RPMI8226 (cell line): Measurements from ENCODE around the gene RFT1.

Source experiments
- DNase-seq: peaks from one replicate; pipeline ENCODE4 v3.0.0-alpha.2; 2015

Gene RFT1

GRCh38 chr3:53083949-53084309 lies 46.3 kb downstream of the RFT1 start:
- DNase-seq = no peak

DNA sequence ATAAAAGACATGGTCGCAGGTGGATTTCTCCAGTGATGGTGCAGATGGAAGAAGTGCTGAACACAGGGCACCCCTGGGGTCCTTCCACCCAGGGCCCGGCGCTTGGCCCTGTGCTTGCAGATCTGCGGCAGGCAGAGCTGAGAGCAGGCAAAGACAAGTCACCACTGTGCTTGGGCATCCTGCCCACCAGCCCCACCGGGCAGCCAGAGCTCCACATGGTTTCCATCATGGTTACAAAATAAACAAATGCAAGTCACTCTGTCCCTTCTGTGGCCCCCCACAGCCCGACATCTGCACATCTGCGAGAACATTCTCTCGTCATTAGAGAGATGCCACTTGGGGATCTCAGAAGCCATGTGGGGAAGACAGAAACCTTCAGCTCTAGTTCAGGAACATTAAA lies 46.7 kb downstream of the RFT1 start:
- no peak for DNase-seq

- no peak for DNase-seq
These were observed 47.5 kb downstream of the RFT1 start for GRCh38 chr3:53082736-53083135.

DNA sequence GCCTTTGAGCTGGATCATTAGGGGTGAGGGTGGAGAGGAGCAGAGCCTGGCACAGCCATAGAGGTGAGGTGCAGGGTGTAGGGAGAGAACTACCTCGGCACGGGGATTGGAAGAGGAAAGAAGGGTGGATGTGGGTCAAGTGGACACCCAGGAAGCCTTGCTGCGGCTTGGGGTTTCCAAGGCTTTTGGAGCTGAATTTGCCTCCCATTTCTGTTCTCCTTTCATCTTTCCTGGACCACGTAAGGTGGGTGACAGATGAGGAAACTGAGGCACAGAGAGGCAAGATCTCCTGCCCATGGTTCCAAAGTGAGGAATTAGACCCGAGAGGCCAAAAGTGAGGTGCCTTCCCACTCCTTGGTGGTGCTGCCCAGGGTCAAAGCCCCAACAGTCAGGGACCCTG lies 48.9 kb downstream of the RFT1 start:
- DNase-seq = no peak

DNA sequence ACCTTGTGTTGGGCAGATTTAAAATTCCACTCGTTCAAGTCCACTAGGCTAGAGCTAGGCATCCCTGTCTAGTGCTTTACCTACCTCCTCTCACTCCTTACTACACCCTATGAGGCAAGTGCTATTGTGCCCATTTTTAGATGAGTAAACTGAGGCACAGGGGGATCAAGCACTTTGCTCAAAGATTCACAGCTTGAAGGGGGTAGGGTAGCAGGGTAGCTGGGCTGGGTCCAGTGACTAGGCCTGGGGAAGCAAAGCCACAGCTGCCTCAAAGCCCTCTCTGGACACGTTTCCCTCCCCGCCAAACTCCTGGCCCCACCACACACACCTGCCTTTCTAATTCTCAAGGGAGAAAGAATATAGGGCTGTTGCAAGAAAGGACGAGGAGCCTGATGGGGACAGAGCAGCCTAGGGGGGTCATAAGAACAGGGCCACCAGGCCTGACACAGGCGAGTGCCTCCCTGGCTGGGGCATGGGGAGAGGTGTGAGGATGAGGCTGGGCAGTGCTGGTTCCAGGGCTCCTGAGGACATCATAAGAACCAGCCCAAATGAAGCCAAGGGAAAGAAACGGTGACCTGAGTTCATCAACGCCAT lies 49.5 kb downstream of the RFT1 start:
- DNase-seq = no peak

- no peak for DNase-seq
These were observed 50.3 kb downstream of the RFT1 start for GRCh38 chr3:53079791-53080555.

- DNase-seq = no peak
These were observed 51.1 kb downstream of the RFT1 start for GRCh38 chr3:53079147-53079546.

GRCh38 chr3:53078656-53079055 lies 51.6 kb downstream of the RFT1 start:
- DNase-seq = no peak

DNA sequence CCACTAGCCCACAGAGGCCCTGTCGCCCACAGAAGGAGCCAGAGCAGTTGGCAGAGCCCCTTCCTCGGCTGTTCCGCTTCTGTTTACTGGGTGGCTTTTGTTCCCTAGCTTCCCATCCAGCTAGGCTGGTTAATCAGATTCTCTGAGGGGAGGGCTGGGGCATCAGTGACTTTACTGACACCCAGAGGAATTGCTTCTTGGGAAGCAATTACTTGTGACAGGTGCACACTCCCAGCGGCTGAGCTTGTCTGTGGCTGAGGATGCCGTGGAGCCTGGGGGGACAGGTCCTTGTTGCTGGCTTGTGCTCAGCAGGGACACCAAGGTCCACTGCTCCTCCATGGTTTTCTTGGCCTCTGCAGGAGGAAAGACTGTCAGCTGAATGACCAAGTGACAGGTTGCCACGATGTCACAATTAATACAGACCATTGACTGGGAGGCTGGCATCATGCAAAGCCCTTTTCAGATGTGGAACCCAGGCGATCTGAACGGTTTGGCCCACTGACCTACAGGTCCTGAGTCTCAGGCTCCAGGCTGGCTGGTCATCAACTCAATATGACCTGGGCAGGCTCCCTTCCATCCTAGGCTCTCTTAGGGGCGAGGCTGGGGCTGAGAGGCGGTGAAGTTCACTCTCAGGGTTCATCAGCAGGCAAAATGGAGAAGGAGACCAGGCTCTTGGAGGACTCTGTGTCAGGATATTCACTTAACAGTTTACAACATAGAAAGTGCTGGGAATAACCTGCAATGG lies 52.6 kb downstream of the RFT1 start:
- DNase-seq = no peak

- no peak for DNase-seq
These were observed 54.5 kb downstream of the RFT1 start for GRCh38 chr3:53075743-53076140.

DNA sequence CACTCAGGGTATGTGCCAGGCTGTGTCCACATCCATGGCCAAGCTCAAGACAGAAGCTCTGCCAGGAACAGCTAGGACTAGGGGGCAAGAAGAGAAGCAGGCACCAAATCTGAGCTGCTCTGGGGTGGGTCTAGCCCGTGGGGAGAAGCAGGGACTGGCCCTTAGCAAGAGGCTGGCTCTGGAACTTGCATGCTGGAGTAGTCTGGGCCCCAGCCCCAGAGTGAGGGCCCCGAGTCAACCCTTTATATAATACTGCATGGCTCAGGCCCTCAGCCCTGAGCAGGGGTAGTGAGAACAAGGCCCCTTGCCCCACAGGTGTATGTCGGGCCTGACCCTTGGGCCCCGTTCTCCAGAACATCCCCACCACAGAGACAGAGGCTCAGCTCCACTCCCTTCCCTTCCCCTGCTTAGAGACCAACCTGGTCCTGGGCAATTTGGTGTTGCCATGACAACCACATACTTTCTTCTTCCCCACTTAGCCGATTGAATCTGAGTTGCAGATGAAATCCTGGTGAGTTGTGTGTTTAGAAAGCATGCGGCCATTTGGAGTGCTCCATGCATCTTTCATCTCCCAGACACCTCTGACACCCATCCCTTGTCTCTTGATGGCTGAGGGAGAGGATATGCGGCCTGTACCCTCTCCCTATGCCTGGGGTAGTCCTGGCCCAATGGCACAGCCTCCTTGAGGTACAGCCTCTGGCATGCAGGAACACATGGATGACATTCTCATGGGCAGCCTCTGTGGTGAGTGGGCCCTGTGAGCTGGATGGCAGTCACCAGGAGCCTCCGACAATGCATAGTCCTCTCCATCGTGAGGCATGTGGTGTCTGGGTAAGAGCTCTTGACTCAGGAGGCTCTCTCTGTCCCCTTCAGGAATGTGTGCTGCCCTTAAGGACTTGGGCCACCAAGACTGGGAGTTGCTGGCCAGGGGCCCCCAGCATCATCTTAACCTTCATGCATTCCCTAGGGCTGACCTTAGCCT lies 55.2 kb downstream of the RFT1 start:
- DNase-seq = no peak

GRCh38 chr3:53074366-53074696 lies 55.9 kb downstream of the RFT1 start:
- no peak for DNase-seq

GRCh38 chr3:53073553-53074365 lies 56.5 kb downstream of the RFT1 start:
- DNase-seq = no peak

DNA sequence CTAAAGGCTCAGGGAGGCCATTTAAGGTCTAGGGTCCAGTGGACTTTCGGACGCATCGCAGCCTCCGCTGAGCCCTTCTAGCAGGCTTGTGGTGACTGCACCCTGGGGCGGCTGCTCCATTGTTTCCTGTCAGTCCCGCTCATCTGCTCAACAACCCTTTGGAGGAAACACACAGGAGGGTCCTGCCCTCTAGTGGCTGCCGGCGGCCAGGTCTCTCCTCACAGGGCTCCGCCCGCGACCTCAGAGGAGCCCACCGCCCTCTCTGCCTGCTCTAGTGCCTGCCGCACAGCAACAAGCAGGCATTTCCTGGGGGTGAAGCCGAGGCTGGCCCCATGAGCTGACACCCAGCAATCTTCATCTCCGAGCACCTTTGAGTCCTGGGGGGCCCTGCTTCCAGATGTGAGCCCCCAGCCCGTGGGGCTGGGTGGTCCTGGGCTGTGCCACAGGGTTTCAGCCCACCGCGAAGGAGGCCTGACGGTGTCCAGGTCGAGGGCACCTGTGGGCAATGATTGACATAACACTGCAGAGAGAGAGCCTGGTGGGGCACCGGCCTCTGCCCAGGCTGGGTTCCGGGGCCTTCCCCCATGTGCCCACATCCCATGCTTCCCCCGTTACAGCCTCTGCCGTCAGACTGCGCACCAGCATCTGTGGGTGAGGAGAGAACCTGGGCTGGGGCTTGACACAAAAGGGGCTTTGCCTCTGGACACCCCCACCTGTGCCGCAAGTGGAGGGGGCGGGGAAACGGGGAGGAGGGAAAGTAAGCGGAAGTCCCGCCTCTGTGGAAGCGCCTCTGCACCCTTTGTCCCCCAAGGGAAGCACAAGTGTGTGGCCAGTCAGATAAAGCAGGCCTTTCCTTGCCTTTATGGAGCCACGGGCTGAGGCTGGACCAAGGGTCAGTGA lies 57.3 kb downstream of the RFT1 start:
- peak; percentile 71 for DNase-seq

DNA sequence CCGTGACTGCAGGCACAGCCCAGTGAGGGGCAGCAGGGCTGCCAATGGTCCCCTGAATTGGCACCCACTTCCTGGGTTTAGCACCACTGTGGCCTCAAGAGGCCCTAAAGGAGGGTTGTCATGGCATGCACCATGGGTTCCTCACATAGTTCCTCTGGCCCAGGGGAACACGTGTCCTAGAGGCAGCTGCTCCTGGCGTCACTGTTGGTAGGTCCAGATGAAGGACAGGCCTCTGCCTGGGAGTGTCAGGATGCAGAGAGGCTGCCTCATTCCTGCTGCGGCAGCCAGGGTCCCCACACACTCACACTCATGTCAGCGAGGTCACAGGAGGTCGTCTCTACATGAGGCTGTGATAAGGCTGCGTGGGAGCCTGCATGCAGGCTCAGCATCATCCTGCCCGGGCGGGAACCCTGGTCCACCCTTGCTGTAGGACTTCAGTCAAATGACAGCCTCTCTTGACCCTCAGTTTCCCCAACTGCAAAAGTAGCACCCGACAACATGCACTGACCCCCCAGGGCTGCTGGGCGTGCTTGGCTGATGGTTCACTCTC lies 58.3 kb downstream of the RFT1 start:
- DNase-seq = no peak

DNA sequence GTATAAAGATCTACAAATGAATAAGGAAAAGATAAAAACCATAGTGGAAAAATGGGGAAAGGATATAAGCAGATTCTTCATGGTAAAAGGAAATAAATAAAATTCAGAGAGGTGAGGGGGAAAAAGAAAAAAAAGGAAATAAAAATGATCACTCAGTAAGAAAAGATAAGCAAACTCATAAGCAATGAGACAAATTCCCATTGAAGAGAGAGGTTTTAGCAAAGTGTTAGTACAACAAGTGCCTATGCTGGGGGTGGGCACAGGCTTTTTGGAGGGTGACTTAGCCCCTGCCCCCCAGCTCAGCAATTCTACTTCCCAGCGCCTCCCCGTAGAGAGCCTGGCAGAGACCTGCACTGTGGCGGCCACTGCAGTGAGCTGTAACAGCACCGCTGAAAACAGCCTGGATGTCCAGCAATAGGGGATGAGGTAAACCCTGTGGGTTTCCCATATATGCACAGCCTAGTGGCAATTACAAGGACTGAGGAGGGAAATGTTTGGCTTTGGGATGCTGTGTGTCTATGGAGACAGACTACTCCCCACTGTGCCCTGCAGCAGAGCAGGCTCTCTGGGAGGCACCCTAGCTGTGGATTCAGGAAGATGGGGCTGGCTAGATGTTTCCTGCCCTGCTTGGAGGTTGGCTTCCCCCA lies 60.7 kb downstream of the RFT1 start:
- DNase-seq = no peak

DNA sequence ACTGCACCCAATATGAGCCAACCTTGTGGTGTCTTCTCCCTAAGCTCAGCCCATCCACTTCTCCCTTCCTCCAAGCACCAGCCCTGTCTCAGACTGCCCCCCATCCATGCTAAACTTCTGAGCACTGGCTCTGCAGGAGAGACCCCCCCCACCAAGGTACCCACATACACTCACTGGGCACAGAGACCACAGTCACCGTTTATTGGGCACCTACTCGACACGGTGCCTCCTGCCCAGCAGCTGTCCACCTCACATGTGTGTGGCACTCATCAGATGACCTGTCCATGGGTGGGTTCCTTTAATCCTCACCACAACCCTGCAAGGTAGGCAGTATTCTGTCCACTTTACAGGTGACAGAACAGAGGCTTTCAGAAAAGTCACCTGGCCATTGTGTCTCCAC lies 62.1 kb downstream of the RFT1 start:
- no peak for DNase-seq

- no peak for DNase-seq
These were observed 62.7 kb downstream of the RFT1 start for GRCh38 chr3:53067567-53067966.

- no peak for DNase-seq
These were observed 64.3 kb downstream of the RFT1 start for GRCh38 chr3:53065841-53066480.

GRCh38 chr3:53062905-53063304 lies 67.3 kb downstream of the RFT1 start:
- no peak for DNase-seq
